Gastroesophageal sphincter (tissue), 3 donors: ENCODE measurements around the gene CCSER1.

Experiments
- CTCF ChIP-seq, 4 experiments: fragments of 200-600 bp in 2 of 4; fragments of 450-650 bp in 2 of 4; sonication (generic) in 1 of 4; IDR thresholded peaks; one replicate each; pipeline ENCODE4 v1.5.1; 2017 to 2019; ENCODE audit warnings: antibody characterized with exemption in 4 of 4, mild to moderate bottlenecking in 2 of 4, moderate library complexity in 2 of 4
- EP300 ChIP-seq: sonication (generic); formaldehyde crosslinking; IDR thresholded peaks from one replicate; pipeline ENCODE4 v1.6.1; 2017; ENCODE audit warnings: antibody characterized with exemption, mild to moderate bottlenecking
- POLR2A ChIP-seq, 2 donors: fragments of 450-650 bp; IDR thresholded peaks; one replicate each; pipeline ENCODE4 v1.6.1; 2017; ENCODE audit warnings: antibody characterized with exemption in 2 of 2, mild to moderate bottlenecking in 2 of 2, moderate library complexity in 1 of 2
- POLR2AphosphoS5 ChIP-seq: sonication (generic); formaldehyde crosslinking; IDR thresholded peaks from one replicate; pipeline ENCODE4 v1.6.1; 2017; ENCODE audit warnings: antibody characterized with exemption

GRCh38 chr4:90438522-90438921 is 311.3 kb downstream of the CCSER1 start:
- no peak for TF ChIP-seq POLR2A (IDR thresholded peaks at IDR 0.05)
- TF ChIP-seq POLR2AphosphoS5: no peak
- TF ChIP-seq CTCF (IDR thresholded peaks at IDR 0.05): no peak
- no peak for TF ChIP-seq EP300
